ENCODE measurements around the gene WT1.

Gene WT1

GRCh38 chr11:32420937-32421901 lies 14.1 kb downstream of the WT1 start:
- H3K9me3 ChIP-seq (ENCODE audit: insufficient read depth, low read length, severe bottlenecking), result no peaks in the 10 kb centered on the region
- ATAC-seq (ENCODE audit: insufficient read depth, low read depth), result peak; percentile 79
- H3K9ac ChIP-seq (ENCODE audit: low read depth, low read length), result peak overlapping the region; percentile 66

GRCh38 chr11:32420139-32420538 lies 15.2 kb downstream of the WT1 start:
- Histone ChIP-seq H4K20me1 (ENCODE audit: insufficient read depth, low read length) (no peaks in the 10 kb centered on the region), H3K9ac (ENCODE audit: low read depth, low read length) (peak overlapping the region; percentile 66), H3K27ac (ENCODE audit: low read length) (peak overlapping the region; percentile 97), H3K79me2 (ENCODE audit: insufficient read depth, low read length) (no peaks in the 10 kb centered on the region), H3K4me2 (ENCODE audit: insufficient read depth, low read length) (peak overlapping the region; percentile 52), H3K9me3 (ENCODE audit: insufficient read depth, low read length, severe bottlenecking) (no peaks in the 10 kb centered on the region), H2AFZ (ENCODE audit: low read depth, low read length) (no peak overlapping the region), H3K4me1 (ENCODE audit: insufficient read depth, low read length) (peaks cover 100% of the 10 kb centered on the region), H3K4me3 (ENCODE audit: low read depth in 1 of 2, low read length in 2 of 2) (peak overlapping the region in 1 of 2 experiments; percentile 32; a peak in 2 of 4 replicates), H3K36me3 (ENCODE audit: insufficient read depth, low read length) (no peaks in the 10 kb centered on the region), H3K27me3 (ENCODE audit: insufficient read depth, low read length, poor library complexity) (no peaks in the 10 kb centered on the region)
- DNase-seq (no peak), ATAC-seq (ENCODE audit: insufficient read depth, low read depth) (no peak)
- TF ChIP-seq EZH2 (IDR thresholded peaks at IDR 0.05; ENCODE audit: borderline replicate concordance, low read depth, low read length, severe bottlenecking) (no peak), CTCF (IDR thresholded peaks at IDR 0.05; ENCODE audit: borderline replicate concordance, extremely low read depth, low read length, poor library complexity, severe bottlenecking) (no peak)

More at GRCh38 chr11:32420937-32421901, 14.1 kb downstream of the WT1 start:
- TF ChIP-seq EZH2 (IDR thresholded peaks at IDR 0.05; ENCODE audit: borderline replicate concordance, low read depth, low read length, severe bottlenecking) (no peak), CTCF (IDR thresholded peaks at IDR 0.05; ENCODE audit: borderline replicate concordance, extremely low read depth, low read length, poor library complexity, severe bottlenecking) (peak; percentile 40)
- peaks cover 100% of the 10 kb centered on the region for H3K4me1 ChIP-seq (ENCODE audit: insufficient read depth, low read length)
- peak overlapping the region in 1 of 2 experiments; percentile 32; a peak in 2 of 4 replicates for H3K4me3 ChIP-seq (ENCODE audit: low read depth in 1 of 2, low read length in 2 of 2)
- peak overlapping the region; percentile 97 for H3K27ac ChIP-seq (ENCODE audit: low read length)
- H2AFZ ChIP-seq (ENCODE audit: low read depth, low read length), result peak overlapping the region; percentile 58
- no peaks in the 10 kb centered on the region for H3K79me2 ChIP-seq (ENCODE audit: insufficient read depth, low read length)
- H3K36me3 ChIP-seq (ENCODE audit: insufficient read depth, low read length), result no peaks in the 10 kb centered on the region
- DNase-seq, result peak; percentile 94
- no peaks in the 10 kb centered on the region for H4K20me1 ChIP-seq (ENCODE audit: insufficient read depth, low read length)
- no peaks in the 10 kb centered on the region for H3K27me3 ChIP-seq (ENCODE audit: insufficient read depth, low read length, poor library complexity)
- peak overlapping the region; percentile 52 for H3K4me2 ChIP-seq (ENCODE audit: insufficient read depth, low read length)

GRCh38 chr11:32418836-32419235 lies 16.5 kb downstream of the WT1 start:
- Histone ChIP-seq H3K4me1 (ENCODE audit: insufficient read depth, low read length) (peaks cover 91% of the 10 kb centered on the region), H3K27ac (ENCODE audit: low read length) (peak overlapping the region; percentile 97), H3K4me2 (ENCODE audit: insufficient read depth, low read length) (no peak overlapping the region), H3K9me3 (ENCODE audit: insufficient read depth, low read length, severe bottlenecking) (no peaks in the 10 kb centered on the region), H3K9ac (ENCODE audit: low read depth, low read length) (peak overlapping the region; percentile 66; the same call in 1 of the 2 replicates), H2AFZ (ENCODE audit: low read depth, low read length) (no peak overlapping the region), H4K20me1 (ENCODE audit: insufficient read depth, low read length) (no peaks in the 10 kb centered on the region), H3K36me3 (ENCODE audit: insufficient read depth, low read length) (no peaks in the 10 kb centered on the region), H3K27me3 (ENCODE audit: insufficient read depth, low read length, poor library complexity) (no peaks in the 10 kb centered on the region), H3K4me3 (ENCODE audit: low read depth in 1 of 2, low read length in 2 of 2) (no peak overlapping the region), H3K79me2 (ENCODE audit: insufficient read depth, low read length) (no peaks in the 10 kb centered on the region)
- ATAC-seq (ENCODE audit: insufficient read depth, low read depth) (no peak), DNase-seq (no peak)
- no peak for TF ChIP-seq EZH2 (IDR thresholded peaks at IDR 0.05; ENCODE audit: borderline replicate concordance, low read depth, low read length, severe bottlenecking)
- TF ChIP-seq CTCF (IDR thresholded peaks at IDR 0.05; ENCODE audit: borderline replicate concordance, extremely low read depth, low read length, poor library complexity, severe bottlenecking), result no peak

All from DND-41 (cell line).